GM21447 (cell line): ENCODE data around the gene LHPP.

Source experiments
- ATAC-seq: cut with Tn5 transposase; IDR thresholded peaks from one replicate; pipeline ENCODE4 v1.9.1; 2021; ENCODE audit not compliant: unreplicated experiment

Gene LHPP

GRCh38 chr10:124447751-124448466 is 13.7 kb upstream of the LHPP start:
- ATAC-seq, result no peak

- ATAC-seq, result no peak
These were observed 12.9 kb upstream of the LHPP start for GRCh38 chr10:124448696-124449169.

GRCh38 chr10:124449170-124450011 is 12.2 kb upstream of the LHPP start:
- ATAC-seq, result no peak

GRCh38 chr10:124450012-124450782 is 11.4 kb upstream of the LHPP start, which contains the start of gene NKX1-2:
Gene NKX1-2 (minus strand): TSS chr10:124450035. CDS start chr10:124449943, 92 bp downstream.
- no peak for ATAC-seq

GRCh38 chr10:124450783-124451057 is 10.9 kb upstream of the LHPP start:
- ATAC-seq, result no peak

- ATAC-seq, result no peak
These were observed 10.3 kb upstream of the LHPP start for GRCh38 chr10:124451276-124451675.

GRCh38 chr10:124453960-124454610 is 7.5 kb upstream of the LHPP start:
- no peak for ATAC-seq

- no peak for ATAC-seq
These were observed 6.2 kb upstream of the LHPP start for GRCh38 chr10:124455441-124455840.

- no peak for ATAC-seq
These were observed 3.1 kb upstream of the LHPP start for GRCh38 chr10:124458473-124458872.

- ATAC-seq, result no peak
These were observed 2.7 kb upstream of the LHPP start for GRCh38 chr10:124458889-124459288.

- ATAC-seq, result no peak
These were observed 2.2 kb upstream of the LHPP start for GRCh38 chr10:124459395-124459794.

- no peak for ATAC-seq
These were observed 1.5 kb upstream of the LHPP start for GRCh38 chr10:124460144-124460543.

GRCh38 chr10:124462348-124462695 is 699 bp downstream of the LHPP start:
- no peak for ATAC-seq

GRCh38 chr10:124464028-124464965 is 2.7 kb downstream of the LHPP start:
- ATAC-seq, result no peak

- ATAC-seq, result no peak
These were observed 3.6 kb downstream of the LHPP start for GRCh38 chr10:124465003-124465776.

- ATAC-seq, result no peak
These were observed 4.3 kb downstream of the LHPP start for GRCh38 chr10:124465777-124466488.

GRCh38 chr10:124467165-124467564 is 5.5 kb downstream of the LHPP start:
- ATAC-seq, result no peak

- no peak for ATAC-seq
These were observed 7.0 kb downstream of the LHPP start for GRCh38 chr10:124468624-124469023.
